ENCODE data around the gene ASB12. TPM values are rescaled to one million over a fixed set of nuclear protein-coding genes. Genes with fewer than 3 reads are reported as not detected.

ASB12 gene
- total and polyA plus RNA-seq, 2 of the 8 experiments (the other 6 are each of a cell fraction or from before 2014, with no cell fraction given): 1.3 to 1.7 TPM

DNA sequence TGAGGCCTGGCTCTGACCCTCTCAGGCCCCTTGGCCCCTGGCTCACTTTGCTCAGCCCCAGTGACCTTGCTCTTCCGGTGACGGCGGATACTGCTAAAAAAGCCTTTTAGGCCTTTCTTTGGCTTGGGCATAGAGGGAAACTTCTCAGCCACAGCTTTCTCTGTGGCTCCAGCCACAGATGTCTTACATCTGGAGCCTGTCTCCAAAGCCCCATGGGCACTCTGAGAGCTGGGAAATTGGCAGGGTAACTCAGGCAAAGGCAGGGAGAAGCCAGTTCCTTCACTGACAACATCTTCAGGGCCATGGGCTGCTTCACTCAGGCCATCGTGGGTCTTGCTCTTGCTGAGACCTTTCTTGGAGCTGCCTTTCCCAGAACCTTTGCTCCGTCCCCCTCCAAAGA lies 37.7 kb downstream of the ASB12 start (continued):
- TF ChIP-seq, protein P1, sequence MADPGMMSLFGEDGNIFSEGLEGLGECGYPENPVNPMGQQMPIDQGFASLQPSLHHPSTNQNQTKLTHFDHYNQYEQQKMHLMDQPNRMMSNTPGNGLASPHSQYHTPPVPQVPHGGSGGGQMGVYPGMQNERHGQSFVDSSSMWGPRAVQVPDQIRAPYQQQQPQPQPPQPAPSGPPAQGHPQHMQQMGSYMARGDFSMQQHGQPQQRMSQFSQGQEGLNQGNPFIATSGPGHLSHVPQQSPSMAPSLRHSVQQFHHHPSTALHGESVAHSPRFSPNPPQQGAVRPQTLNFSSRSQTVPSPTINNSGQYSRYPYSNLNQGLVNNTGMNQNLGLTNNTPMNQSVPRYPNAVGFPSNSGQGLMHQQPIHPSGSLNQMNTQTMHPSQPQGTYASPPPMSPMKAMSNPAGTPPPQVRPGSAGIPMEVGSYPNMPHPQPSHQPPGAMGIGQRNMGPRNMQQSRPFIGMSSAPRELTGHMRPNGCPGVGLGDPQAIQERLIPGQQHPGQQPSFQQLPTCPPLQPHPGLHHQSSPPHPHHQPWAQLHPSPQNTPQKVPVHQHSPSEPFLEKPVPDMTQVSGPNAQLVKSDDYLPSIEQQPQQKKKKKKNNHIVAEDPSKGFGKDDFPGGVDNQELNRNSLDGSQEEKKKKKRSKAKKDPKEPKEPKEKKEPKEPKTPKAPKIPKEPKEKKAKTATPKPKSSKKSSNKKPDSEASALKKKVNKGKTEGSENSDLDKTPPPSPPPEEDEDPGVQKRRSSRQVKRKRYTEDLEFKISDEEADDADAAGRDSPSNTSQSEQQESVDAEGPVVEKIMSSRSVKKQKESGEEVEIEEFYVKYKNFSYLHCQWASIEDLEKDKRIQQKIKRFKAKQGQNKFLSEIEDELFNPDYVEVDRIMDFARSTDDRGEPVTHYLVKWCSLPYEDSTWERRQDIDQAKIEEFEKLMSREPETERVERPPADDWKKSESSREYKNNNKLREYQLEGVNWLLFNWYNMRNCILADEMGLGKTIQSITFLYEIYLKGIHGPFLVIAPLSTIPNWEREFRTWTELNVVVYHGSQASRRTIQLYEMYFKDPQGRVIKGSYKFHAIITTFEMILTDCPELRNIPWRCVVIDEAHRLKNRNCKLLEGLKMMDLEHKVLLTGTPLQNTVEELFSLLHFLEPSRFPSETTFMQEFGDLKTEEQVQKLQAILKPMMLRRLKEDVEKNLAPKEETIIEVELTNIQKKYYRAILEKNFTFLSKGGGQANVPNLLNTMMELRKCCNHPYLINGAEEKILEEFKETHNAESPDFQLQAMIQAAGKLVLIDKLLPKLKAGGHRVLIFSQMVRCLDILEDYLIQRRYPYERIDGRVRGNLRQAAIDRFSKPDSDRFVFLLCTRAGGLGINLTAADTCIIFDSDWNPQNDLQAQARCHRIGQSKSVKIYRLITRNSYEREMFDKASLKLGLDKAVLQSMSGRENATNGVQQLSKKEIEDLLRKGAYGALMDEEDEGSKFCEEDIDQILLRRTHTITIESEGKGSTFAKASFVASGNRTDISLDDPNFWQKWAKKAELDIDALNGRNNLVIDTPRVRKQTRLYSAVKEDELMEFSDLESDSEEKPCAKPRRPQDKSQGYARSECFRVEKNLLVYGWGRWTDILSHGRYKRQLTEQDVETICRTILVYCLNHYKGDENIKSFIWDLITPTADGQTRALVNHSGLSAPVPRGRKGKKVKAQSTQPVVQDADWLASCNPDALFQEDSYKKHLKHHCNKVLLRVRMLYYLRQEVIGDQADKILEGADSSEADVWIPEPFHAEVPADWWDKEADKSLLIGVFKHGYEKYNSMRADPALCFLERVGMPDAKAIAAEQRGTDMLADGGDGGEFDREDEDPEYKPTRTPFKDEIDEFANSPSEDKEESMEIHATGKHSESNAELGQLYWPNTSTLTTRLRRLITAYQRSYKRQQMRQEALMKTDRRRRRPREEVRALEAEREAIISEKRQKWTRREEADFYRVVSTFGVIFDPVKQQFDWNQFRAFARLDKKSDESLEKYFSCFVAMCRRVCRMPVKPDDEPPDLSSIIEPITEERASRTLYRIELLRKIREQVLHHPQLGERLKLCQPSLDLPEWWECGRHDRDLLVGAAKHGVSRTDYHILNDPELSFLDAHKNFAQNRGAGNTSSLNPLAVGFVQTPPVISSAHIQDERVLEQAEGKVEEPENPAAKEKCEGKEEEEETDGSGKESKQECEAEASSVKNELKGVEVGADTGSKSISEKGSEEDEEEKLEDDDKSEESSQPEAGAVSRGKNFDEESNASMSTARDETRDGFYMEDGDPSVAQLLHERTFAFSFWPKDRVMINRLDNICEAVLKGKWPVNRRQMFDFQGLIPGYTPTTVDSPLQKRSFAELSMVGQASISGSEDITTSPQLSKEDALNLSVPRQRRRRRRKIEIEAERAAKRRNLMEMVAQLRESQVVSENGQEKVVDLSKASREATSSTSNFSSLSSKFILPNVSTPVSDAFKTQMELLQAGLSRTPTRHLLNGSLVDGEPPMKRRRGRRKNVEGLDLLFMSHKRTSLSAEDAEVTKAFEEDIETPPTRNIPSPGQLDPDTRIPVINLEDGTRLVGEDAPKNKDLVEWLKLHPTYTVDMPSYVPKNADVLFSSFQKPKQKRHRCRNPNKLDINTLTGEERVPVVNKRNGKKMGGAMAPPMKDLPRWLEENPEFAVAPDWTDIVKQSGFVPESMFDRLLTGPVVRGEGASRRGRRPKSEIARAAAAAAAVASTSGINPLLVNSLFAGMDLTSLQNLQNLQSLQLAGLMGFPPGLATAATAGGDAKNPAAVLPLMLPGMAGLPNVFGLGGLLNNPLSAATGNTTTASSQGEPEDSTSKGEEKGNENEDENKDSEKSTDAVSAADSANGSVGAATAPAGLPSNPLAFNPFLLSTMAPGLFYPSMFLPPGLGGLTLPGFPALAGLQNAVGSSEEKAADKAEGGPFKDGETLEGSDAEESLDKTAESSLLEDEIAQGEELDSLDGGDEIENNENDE (IDR thresholded peaks at IDR 0.05; ENCODE audit: insufficient replicate concordance, low read length): no peak
- TF ChIP-seq SIX5 (IDR thresholded peaks at IDR 0.05; ENCODE audit: low read depth, low read length) (no peak), EP300 (IDR thresholded peaks at IDR 0.05; ENCODE audit: borderline replicate concordance in 1 of 2, low read depth in 2 of 2, low read length in 2 of 2) (no peak), KDM1A (IDR thresholded peaks at IDR 0.05; ENCODE audit: borderline replicate concordance, low read length) (no peak), TEAD4 (IDR thresholded peaks at IDR 0.05; ENCODE audit: low read depth, low read length) (no peak), BRCA1 (IDR thresholded peaks at IDR 0.05; ENCODE audit: low read depth, low read length) (no peak), POLR2AphosphoS5 (IDR thresholded peaks at IDR 0.05; ENCODE audit: low read depth, low read length) (no peak), JUND (IDR thresholded peaks at IDR 0.05; ENCODE audit: low read length) (no peak)
- TF ChIP-seq, protein P2, sequence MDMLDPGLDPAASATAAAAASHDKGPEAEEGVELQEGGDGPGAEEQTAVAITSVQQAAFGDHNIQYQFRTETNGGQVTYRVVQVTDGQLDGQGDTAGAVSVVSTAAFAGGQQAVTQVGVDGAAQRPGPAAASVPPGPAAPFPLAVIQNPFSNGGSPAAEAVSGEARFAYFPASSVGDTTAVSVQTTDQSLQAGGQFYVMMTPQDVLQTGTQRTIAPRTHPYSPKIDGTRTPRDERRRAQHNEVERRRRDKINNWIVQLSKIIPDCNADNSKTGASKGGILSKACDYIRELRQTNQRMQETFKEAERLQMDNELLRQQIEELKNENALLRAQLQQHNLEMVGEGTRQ (IDR thresholded peaks at IDR 0.05; ENCODE audit: low read length): no peak
